Measurements from ENCODE around the gene PARN. TPM values are rescaled to one million over a fixed set of nuclear protein-coding genes. Genes with fewer than 3 reads are reported as not detected.
"Not testable (repeated sequence)": the region's sequence is repeated elsewhere in the genome, so short reads cannot be mapped to it uniquely, and the experiment has no call there.

Gene PARN
- total RNA-seq, 1 experiment from 2014 or later: 42.5 TPM

- H3K36me3 ChIP-seq (ENCODE audit: control insufficient read depth in 1 of 2, insufficient read depth in 2 of 2, low read length in 2 of 2); intact Hi-C loops (cut with micrococcal nuclease); H3K4me3 ChIP-seq (replicated peaks in 1 of 2; ENCODE audit: low read depth in 1 of 2, low read length in 2 of 2); H2AFZ ChIP-seq (ENCODE audit: low read depth, low read length, poor library complexity, severe bottlenecking); BruUV-seq (replicated peaks); H3K9me3 ChIP-seq (ENCODE audit: control insufficient read depth in 1 of 2, insufficient read depth in 1 of 2, low read depth in 1 of 2, low read length in 2 of 2); H3K79me2 ChIP-seq (ENCODE audit: insufficient read depth, low read length); DNase-seq (ENCODE audit: low read depth, low spot score); H3K4me2 ChIP-seq (ENCODE audit: low read length); H4K20me1 ChIP-seq (ENCODE audit: insufficient read depth); CTCF ChIA-PET; H3K27me3 ChIP-seq (ENCODE audit: insufficient read depth, low read length); POLR2A ChIA-PET; ATAC-seq; H3K9ac ChIP-seq (ENCODE audit: low read length); RAD21 ChIA-PET (ENCODE audit: low non-redundant PET in 1 of 2, low total read pairs in 2 of 2, uncharacterized antibody in 2 of 2, unreplicated experiment in 2 of 2); H3K9me2 ChIP-seq (ENCODE audit: insufficient read depth): not testable (repeated sequence)
- Histone ChIP-seq H3K4me1 (ENCODE audit: control insufficient read depth in 1 of 2, insufficient read depth in 2 of 2, low read length in 2 of 2) (peaks cover 46 to 77% of the 10 kb centered on the region in 2 experiments), H3K27ac (ENCODE audit: low read depth, low read length) (peak overlapping the region; percentile 91; the same call in 1 of the 2 replicates)
Measured at GRCh38 chr16:14400978-14401710, 228.9 kb downstream of the PARN start.

- no TSS peak for BruUV-seq (replicated peaks)
- Histone ChIP-seq H3K4me3 (replicated peaks in 1 of 2; ENCODE audit: low read depth in 1 of 2, low read length in 2 of 2) (no peak overlapping the region), H3K27me3 (ENCODE audit: insufficient read depth, low read length) (no peaks in the 10 kb centered on the region), H3K4me1 (ENCODE audit: control insufficient read depth in 1 of 2, insufficient read depth in 2 of 2, low read length in 2 of 2) (peaks cover 46 to 72% of the 10 kb centered on the region in 2 experiments), H3K9me3 (ENCODE audit: control insufficient read depth in 1 of 2, insufficient read depth in 1 of 2, low read depth in 1 of 2, low read length in 2 of 2) (no peaks in the 10 kb centered on the region), H3K9ac (ENCODE audit: low read length) (peak overlapping the region; percentile 39), H3K4me2 (ENCODE audit: low read length) (peak overlapping the region; percentile 70), H2AFZ (ENCODE audit: low read depth, low read length, poor library complexity, severe bottlenecking) (no peak overlapping the region), H3K36me3 (ENCODE audit: control insufficient read depth in 1 of 2, insufficient read depth in 2 of 2, low read length in 2 of 2) (no peaks in the 10 kb centered on the region), H3K27ac (ENCODE audit: low read depth, low read length) (peak overlapping the region; percentile 91), H3K79me2 (ENCODE audit: insufficient read depth, low read length) (no peaks in the 10 kb centered on the region), H4K20me1 (ENCODE audit: insufficient read depth) (no peaks in the 10 kb centered on the region), H3K9me2 (ENCODE audit: insufficient read depth) (no peaks in the 10 kb centered on the region)
- RAD21 ChIA-PET (ENCODE audit: low non-redundant PET in 1 of 2, low total read pairs in 2 of 2, uncharacterized antibody in 2 of 2, unreplicated experiment in 2 of 2): no interaction called here
- DNase-seq (ENCODE audit: low read depth, low spot score) (no peak), ATAC-seq (no peak)
- intact Hi-C loops (cut with micrococcal nuclease): no loop called here
- CTCF ChIA-PET: no interaction called here
- POLR2A ChIA-PET: no interaction called here
- TF ChIP-seq POLR2A (IDR thresholded peaks at IDR 0.05; ENCODE audit: borderline replicate concordance, extremely low read depth, insufficient read depth, insufficient read length): no peak
- no peak for TF ChIP-seq CEBPB (IDR thresholded peaks at IDR 0.05; ENCODE audit: low read depth)
- no peak for TF ChIP-seq ATF3 (IDR thresholded peaks at IDR 0.05)
- no peak for TF ChIP-seq JUND (IDR thresholded peaks at IDR 0.05)
- TF ChIP-seq TCF7L2 (IDR thresholded peaks at IDR 0.05; ENCODE audit: borderline replicate concordance, extremely low read depth, insufficient read depth, insufficient read length): no peak
- no peak for TF ChIP-seq REST (IDR thresholded peaks at IDR 0.05; ENCODE audit: low read depth)
- TF ChIP-seq CTCF (IDR thresholded peaks at IDR 0.05 in 2 of 3, conservative IDR thresholded peaks at IDR 0.05 in 1 of 3; ENCODE audit: borderline replicate concordance in 1 of 3, insufficient read depth in 1 of 3, low read depth in 2 of 3, low read length in 2 of 3): no peak
- no peak for TF ChIP-seq POLR2AphosphoS5 (IDR thresholded peaks at IDR 0.05; ENCODE audit: low read depth, low read length)
- TF ChIP-seq ZNF274 (IDR thresholded peaks at IDR 0.05; ENCODE audit: low read depth, low read length): no peak
- TF ChIP-seq FOSL1 (IDR thresholded peaks at IDR 0.05; ENCODE audit: low read depth): no peak
- no peak for TF ChIP-seq EZH2 (IDR thresholded peaks at IDR 0.05)
Measured at GRCh38 chr16:14400285-14400977, 229.6 kb downstream of the PARN start.
